HG03103 (cell line): ENCODE results near the gene VAT1L.

Experiments used
- ATAC-seq: cut with Tn5 transposase; IDR thresholded peaks from one replicate; pipeline ENCODE4 v1.9.1; 2021; ENCODE audit warnings: low read depth; ENCODE audit not compliant: unreplicated experiment

The VAT1L gene

DNA sequence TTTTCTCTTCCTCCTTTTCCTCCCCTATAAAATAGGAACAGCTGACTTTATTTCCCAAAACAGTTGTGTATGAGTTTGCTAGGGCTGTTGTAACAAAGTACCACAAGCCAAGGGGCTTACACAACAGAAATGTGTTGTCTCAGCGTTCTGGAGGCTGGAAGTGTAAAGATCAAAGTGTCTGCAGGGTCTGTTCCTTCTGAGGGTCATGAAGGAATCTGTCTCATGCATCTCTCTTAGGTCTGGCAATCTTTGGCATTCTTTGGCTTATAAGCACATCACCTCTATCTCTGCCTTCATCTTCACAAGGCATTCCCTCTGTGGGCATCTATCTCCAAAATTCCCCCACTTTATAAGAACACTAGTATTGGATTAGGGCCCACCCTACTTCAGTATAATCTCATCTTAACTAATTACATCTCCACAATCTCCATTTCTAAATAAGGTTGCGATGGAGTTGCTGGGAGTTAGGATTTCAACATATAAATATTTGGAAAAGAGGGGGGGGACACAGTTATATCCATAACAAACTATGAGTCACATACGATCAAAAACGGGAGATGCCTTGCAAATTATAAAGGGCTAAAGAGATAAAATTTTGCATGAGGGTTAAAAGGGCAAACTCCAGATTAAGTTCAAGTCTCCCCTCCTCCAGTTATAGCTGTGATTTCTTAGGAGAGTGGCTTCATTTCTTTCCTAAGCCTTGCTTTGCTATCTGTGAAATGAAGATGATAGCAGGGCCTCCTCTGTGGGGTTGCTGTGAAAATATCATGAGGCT, 109.7 kb downstream of the VAT1L start:
- ATAC-seq: no peak

DNA sequence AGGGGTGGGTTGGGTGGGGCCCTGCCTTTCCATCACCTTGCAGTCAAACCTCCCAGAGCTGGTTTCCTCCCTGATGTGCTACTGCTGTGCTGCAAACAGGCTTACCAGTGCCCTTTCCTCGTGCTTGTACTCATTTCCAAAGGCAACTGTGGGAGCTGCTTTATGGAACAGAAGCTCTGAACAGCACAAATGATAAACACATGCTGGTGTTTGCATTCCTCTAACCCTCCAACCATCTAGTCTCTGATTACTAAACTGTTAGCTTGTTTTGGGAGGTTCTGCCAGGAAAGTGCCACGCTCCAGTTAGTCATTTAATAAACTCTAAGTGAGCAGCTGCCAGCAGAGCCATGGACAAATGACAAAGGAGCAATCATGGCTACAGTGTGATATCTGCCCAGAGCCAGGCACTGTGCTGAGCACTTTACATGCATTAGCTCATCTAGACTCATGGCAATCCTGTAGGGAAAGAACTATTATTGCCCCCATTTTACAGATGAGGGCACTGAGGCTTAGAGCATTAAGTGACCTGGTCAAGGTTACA, 110.4 kb downstream of the VAT1L start:
- ATAC-seq: no peak

- no peak for ATAC-seq
These were observed 111.1 kb downstream of the VAT1L start for GRCh38 chr16:77899416-77899815.

DNA sequence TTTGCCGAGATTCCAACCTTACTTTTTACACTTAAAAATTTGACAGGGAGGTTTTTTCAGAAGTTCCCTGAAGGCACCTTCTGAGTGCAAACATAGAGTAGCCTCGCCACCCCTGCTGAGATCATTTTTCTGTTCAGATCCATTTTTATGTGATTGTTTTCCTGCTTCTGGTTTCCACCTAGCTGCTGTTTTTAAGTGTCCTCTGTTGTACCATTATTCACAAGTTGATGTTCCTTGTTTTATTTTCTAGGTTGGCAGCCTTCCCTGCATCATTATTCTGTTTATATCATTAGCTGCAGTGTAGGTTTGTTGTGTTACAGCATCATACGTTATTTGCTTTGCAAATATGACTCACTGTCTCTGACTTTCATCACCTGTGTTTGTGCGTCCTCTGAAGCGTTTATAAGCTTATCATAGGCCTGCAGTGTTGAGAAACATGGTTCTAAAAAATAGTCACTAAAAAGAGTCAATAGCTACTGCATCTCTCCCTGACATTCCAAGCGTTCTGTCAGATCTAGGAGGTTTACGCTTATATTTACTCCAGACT, 117.1 kb downstream of the VAT1L start:
- ATAC-seq: no peak

- no peak for ATAC-seq
These were observed 121.7 kb downstream of the VAT1L start for GRCh38 chr16:77910021-77910420.

DNA sequence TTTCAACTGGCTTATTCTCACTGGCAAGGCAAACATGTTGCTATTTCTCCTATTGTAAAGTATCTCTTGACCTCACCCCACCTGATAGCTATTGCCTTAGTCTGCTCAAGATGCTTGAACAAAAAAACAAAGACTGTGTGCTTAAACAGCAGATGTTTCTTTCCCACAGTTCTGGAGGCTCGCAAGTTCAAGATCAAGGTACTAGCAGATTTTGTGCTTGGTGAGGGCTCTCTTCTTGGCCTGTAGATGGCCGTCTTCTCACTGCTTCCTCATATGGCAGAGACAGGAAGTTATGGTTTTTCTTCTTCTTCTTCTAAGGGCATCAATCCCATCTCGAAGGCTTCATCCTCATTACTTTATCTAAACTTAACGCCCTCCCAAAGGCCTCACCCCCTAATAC, 124.3 kb downstream of the VAT1L start:
- ATAC-seq: no peak

DNA sequence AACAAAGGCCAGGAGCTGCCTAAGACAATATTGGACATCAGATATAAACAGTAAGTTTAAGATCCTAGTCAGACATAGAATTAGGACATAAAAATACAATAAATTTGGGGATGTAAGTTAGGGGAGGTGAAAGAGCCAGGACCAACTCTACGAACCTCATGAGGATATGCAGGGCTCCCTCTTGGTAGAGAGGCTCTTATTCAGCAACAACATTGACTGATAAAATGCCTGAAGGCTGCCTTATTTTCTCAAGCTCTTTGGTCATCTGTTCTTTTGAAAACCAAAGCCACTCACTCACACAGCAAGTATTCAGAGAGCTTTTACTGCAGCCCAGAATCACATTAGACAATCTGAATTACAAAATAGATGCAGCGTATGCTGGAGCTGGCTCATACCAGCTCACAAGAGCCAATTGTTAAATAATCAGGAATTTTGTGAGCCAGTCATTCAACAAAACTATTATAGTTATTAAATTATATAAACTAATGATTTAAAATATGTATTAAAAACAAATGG, 125.4 kb downstream of the VAT1L start:
- no peak for ATAC-seq

DNA sequence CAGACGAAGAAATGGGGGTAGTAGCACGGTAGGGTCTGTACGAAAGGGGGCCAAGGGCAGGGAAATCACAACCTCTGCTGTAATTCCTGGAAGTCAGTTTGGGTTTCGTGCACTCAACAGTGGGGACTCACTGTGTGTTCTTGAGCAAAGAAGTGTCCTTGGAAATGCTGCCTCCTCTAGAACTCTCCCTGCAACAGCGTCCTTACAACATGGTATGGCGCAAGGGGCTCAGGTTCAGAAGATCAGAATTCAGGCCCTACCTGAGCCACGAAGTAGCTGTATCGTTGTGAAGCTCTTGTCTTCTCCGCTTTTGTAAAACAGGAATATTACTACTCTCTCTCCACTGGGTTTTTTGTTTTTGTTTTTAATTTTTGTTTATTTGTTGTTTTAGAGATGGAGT, 127.7 kb downstream of the VAT1L start:
- ATAC-seq: no peak

- no peak for ATAC-seq
These were observed 129.6 kb downstream of the VAT1L start for GRCh38 chr16:77917971-77918370.

- ATAC-seq: no peak
These were observed 130.7 kb downstream of the VAT1L start for GRCh38 chr16:77918809-77919707.

DNA sequence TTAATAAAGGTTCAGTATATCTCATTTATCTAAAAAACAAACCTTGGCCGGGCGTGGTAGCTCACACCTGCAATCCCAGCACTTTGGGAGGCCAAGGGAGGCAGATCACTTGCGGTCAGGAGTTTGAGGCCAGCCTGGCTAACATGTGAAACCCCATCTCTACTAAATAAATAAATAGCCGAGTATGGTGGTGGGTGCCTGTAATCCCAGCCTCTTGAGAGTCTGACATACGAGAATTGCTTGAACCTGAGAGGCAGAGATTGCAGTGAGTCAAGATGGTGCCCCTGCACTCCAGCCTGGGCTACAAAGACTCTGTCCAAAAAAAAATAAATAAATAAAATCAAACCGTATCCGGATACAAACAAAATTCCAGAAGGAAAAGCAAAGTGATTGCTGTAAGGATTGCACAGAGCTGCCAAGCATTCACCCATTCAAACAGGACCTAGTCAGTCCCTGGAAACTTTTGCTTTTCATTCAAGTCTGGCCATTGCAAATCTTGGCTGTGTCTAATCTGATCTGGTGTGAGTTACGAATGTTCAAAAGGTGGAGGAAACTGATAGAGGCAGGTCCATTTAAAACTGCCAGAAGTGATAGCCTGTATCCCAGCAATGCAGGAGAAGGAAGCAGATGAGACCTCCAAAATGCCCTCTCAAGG, 131.5 kb downstream of the VAT1L start:
- ATAC-seq: no peak

DNA sequence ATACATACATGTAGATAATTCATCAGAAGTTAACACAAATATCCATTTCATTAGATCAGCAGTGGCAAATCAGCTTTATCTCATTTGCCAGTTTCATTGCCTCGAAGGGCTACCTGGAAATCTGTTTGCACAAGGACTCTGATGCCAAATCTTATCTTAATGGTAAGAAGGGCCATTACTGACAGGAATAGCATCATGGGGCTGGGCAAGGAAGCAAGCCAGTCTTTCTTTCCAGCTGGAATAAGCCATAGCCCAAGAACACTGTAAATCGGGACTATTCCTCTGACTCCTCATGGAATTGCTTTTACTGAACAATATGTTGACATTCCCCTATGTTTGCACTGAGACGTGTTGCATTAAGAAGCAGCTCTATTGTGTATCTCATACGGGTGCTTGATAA, 132.6 kb downstream of the VAT1L start:
- no peak for ATAC-seq

GRCh38 chr16:77922228-77922754, 133.9 kb downstream of the VAT1L start:
- ATAC-seq: no peak

DNA sequence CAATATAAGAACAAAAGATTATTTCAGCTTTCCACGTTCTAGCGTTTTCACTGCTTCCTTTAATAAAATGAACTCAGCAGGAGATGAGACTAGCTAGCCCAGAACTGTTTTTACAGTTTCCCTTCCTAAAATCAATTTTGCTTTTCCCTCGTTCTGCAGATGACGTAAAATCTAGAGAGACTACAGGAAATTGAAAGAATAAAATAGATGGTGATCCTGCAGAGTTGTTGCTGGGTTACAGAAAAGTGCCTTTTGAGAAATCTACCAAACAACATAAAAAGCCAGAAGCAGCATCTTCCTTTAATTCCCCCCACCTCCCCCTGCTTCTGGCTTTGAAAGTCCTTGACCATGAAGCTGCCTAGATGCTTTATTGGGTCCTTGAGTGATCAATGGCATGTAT, 137.2 kb downstream of the VAT1L start:
- ATAC-seq: no peak

GRCh38 chr16:77928096-77928495, 139.7 kb downstream of the VAT1L start:
- no peak for ATAC-seq

DNA sequence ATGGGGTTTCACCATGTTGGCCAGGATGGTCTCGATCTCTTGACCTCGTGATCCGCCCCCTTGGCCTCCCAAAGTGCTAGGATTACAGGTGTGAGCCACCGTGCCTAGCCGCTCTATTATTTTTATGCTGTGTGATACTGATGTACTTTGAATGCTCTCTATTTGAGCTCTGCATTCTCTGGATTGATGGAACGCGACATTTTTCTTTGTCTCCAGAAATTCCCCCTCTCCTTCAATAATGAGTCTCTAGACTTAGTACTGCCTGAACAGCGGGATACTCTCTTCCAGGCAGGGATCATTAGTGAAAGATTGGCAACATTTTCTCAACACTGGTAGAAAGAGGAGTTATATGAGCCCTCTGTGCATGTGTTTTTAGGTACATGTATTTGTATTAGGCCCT, 140.6 kb downstream of the VAT1L start:
- no peak for ATAC-seq

- no peak for ATAC-seq
These were observed 142.7 kb downstream of the VAT1L start for GRCh38 chr16:77931058-77931457.

GRCh38 chr16:77937473-77938149, 149.2 kb downstream of the VAT1L start:
- ATAC-seq: no peak

GRCh38 chr16:77938913-77939312, 150.5 kb downstream of the VAT1L start:
- ATAC-seq: no peak

GRCh38 chr16:77939968-77940367, 151.6 kb downstream of the VAT1L start:
- ATAC-seq: no peak
